ENCODE measurements around the gene ITGB2.

The ITGB2 gene

GRCh38 chr21:44913425-44914175 is 7.1 kb downstream of the ITGB2 start:
- no peak for TF ChIP-seq REST (IDR thresholded peaks at IDR 0.05; ENCODE audit: insufficient read depth in 1 of 2, low read depth in 2 of 2, low read length in 2 of 2)

- no peak for TF ChIP-seq POLR2AphosphoS5 (IDR thresholded peaks at IDR 0.05; ENCODE audit: low read depth, low read length)
- TF ChIP-seq SIN3A (IDR thresholded peaks at IDR 0.05; ENCODE audit: borderline replicate concordance, insufficient read depth, low read length), result no peak
- TF ChIP-seq TAF1 (IDR thresholded peaks at IDR 0.05; ENCODE audit: borderline replicate concordance, insufficient read depth, low read length), result no peak
- no peak for TF ChIP-seq REST (IDR thresholded peaks at IDR 0.05; ENCODE audit: insufficient read depth in 1 of 2, low read depth in 2 of 2, low read length in 2 of 2)
- TF ChIP-seq FOXP2 (optimal IDR thresholded peaks at IDR 0.05; ENCODE audit: borderline replicate concordance, extremely low read depth, extremely low read length, insufficient read depth), result no peak
These were observed 8.6 kb downstream of the ITGB2 start for GRCh38 chr21:44912158-44912473.

GRCh38 chr21:44911384-44912157 is 9.1 kb downstream of the ITGB2 start:
- no peak for TF ChIP-seq POLR2AphosphoS5 (IDR thresholded peaks at IDR 0.05; ENCODE audit: low read depth, low read length)
- TF ChIP-seq TAF1 (IDR thresholded peaks at IDR 0.05; ENCODE audit: borderline replicate concordance, insufficient read depth, low read length), result no peak
- no peak for TF ChIP-seq REST (IDR thresholded peaks at IDR 0.05; ENCODE audit: insufficient read depth in 1 of 2, low read depth in 2 of 2, low read length in 2 of 2)
- TF ChIP-seq FOXP2 (optimal IDR thresholded peaks at IDR 0.05; ENCODE audit: borderline replicate concordance, extremely low read depth, extremely low read length, insufficient read depth), result no peak
- TF ChIP-seq SIN3A (IDR thresholded peaks at IDR 0.05; ENCODE audit: borderline replicate concordance, insufficient read depth, low read length), result no peak

- no peak for TF ChIP-seq REST (IDR thresholded peaks at IDR 0.05; ENCODE audit: insufficient read depth in 1 of 2, low read depth in 2 of 2, low read length in 2 of 2)
- TF ChIP-seq FOXP2 (optimal IDR thresholded peaks at IDR 0.05; ENCODE audit: borderline replicate concordance, extremely low read depth, extremely low read length, insufficient read depth), result no peak
- no peak for TF ChIP-seq TAF1 (IDR thresholded peaks at IDR 0.05; ENCODE audit: borderline replicate concordance, insufficient read depth, low read length)
- TF ChIP-seq POLR2AphosphoS5 (IDR thresholded peaks at IDR 0.05; ENCODE audit: low read depth, low read length), result no peak
- no peak for TF ChIP-seq SIN3A (IDR thresholded peaks at IDR 0.05; ENCODE audit: borderline replicate concordance, insufficient read depth, low read length)
These were observed 9.7 kb downstream of the ITGB2 start for GRCh38 chr21:44911068-44911383.

Data from PFSK-1 (cell line).